K562 (cell line): ENCODE data around the gene ZC3H12A. TPM values are rescaled to one million over a fixed set of nuclear protein-coding genes. Genes with fewer than 3 reads are reported as not detected.

ENCODE experiments used
- ARID1B ChIP-seq: fragments of 450-650 bp; IDR thresholded peaks from 2 replicates; pipeline ENCODE4 v1.6.1; 2016; ENCODE audit warnings: antibody characterized with exemption, mild to moderate bottlenecking, inconsistent platforms
- ASH1L ChIP-seq: fragments of 450-650 bp; IDR thresholded peaks from 2 replicates; pipeline ENCODE4 v1.6.1; 2018; ENCODE audit warnings: borderline replicate concordance, mild to moderate bottlenecking, low read depth; ENCODE audit not compliant: partially characterized antibody
- C11orf30 ChIP-seq: fragments of 450-650 bp; IDR thresholded peaks from 2 replicates; pipeline ENCODE4 v1.6.1; 2016; ENCODE audit warnings: low read depth, mild to moderate bottlenecking
- CBFA2T2 ChIP-seq: fragments of 450-650 bp; conservative IDR thresholded peaks from 2 replicates; pipeline ENCODE4 v1.6.1; 2017; ENCODE audit warnings: mild to moderate bottlenecking
- ETV5 ChIP-seq: sonication (generic); formaldehyde crosslinking; IDR thresholded peaks from 2 replicates; pipeline ENCODE4 v1.4.0; 2020; ENCODE audit warnings: low read depth, mild to moderate bottlenecking, missing genetic modification reagents
- FOSL1 ChIP-seq: fragments of 200-800 bp; sonication (Bioruptor generic); conservative IDR thresholded peaks from 2 replicates; pipeline ENCODE4 v1.6.1; 2016; ENCODE audit warnings: missing genetic modification characterization, missing compliant biosample characterization
- GTF2A2 ChIP-seq: IDR thresholded peaks from 2 replicates; pipeline ENCODE4 v1.6.1; 2016; ENCODE audit warnings: mild to moderate bottlenecking, missing genetic modification characterization, missing compliant biosample characterization
- JUND ChIP-seq, 2 experiments: IDR thresholded peaks; 2 replicates in 1 of 2; 3 replicates in 1 of 2; pipeline ENCODE4 v1.6.1; 2011; ENCODE audit warnings: borderline replicate concordance in 2 of 2, low read depth in 2 of 2, low read length in 2 of 2, improper control_type of control experiment in 1 of 2, missing biosample characterization in 1 of 2, missing genetic modification characterization in 1 of 2, missing genetic modification reagents in 1 of 2
- MIER1 ChIP-seq: fragments of 450-650 bp; IDR thresholded peaks from 2 replicates; pipeline ENCODE4 v1.6.1; 2016; ENCODE audit warnings: antibody characterized with exemption, mild to moderate bottlenecking, low read depth
- POLR2G ChIP-seq: fragments of 200-400 bp; formaldehyde crosslinking; IDR thresholded peaks from 2 replicates; pipeline ENCODE4 v1.6.1; 2017; ENCODE audit warnings: low read depth, mild to moderate bottlenecking, antibody characterized with exemption, low read length, moderate library complexity
- PPARD ChIP-seq: fragments of 250-450 bp; sonication (Bioruptor Pico); IDR thresholded peaks from 2 replicates; pipeline ENCODE4 v1.8.0; 2022; ENCODE audit warnings: inconsistent platforms, mild to moderate bottlenecking, moderate library complexity
- RB1 ChIP-seq: fragments of 450-650 bp; IDR thresholded peaks from 2 replicates; pipeline ENCODE4 v1.6.1; 2017; ENCODE audit warnings: low read depth, mild to moderate bottlenecking
- RFX7 ChIP-seq: fragments of 250-450 bp; sonication (Bioruptor Pico); IDR thresholded peaks from 2 replicates; pipeline ENCODE4 v1.5.1; 2021; ENCODE audit warnings: mild to moderate bottlenecking
- ZNF668 ChIP-seq: fragments of 250-450 bp; sonication (Bioruptor Pico); IDR thresholded peaks from 2 replicates; pipeline ENCODE4 v1.8.0; 2022; ENCODE audit warnings: mild to moderate bottlenecking, inconsistent platforms
- polyA plus RNA-seq, 8 experiments: library from polyadenylated mRNA; depleted of rRNA in 4 of 8; stranded (reverse) in 5 of 8; unstranded in 3 of 8; fragments of >200 nt; fragmentation: Nextera tagmentation in 2 of 8; fragmentation: Illumina TruSeq in 1 of 8; extraction: Ambion mirVana in 2 of 8; extraction: Trizol in 1 of 8; gene quantifications; 2 replicates each; pipeline versions ENCODE4 v1.2.1 to v1.2.3, GENCODE V29; 2011 to 2014; ENCODE audit warnings: inconsistent platforms in 1 of 8, missing spikeins in 1 of 8
- total RNA-seq, 7 experiments: library from RNA; depleted of rRNA in 6 of 7; stranded (reverse); fragments of >200 nt in 6 of 7; fragmentation: Illumina TruSeq in 2 of 7; extraction: Trizol in 2 of 7; gene quantifications; 2 replicates each; pipeline versions ENCODE4 v1.2.1 to v1.2.3, GENCODE V29; 2011 to 2021; ENCODE audit warnings: low replicate concordance in 1 of 7
- TF ChIP-seq, protein P1 (sequence below), 2 experiments: fragments of 450-650 bp in 1 of 2; sonication (generic) in 1 of 2; formaldehyde crosslinking in 1 of 2; IDR thresholded peaks in 1 of 2; conservative IDR thresholded peaks in 1 of 2; 2 replicates each; pipeline versions ENCODE4 v1.6.1 to v1.8.1; 2016 to 2023; ENCODE audit warnings: mild to moderate bottlenecking in 2 of 2, moderate library complexity in 2 of 2, inconsistent platforms in 1 of 2, missing genetic modification reagents in 1 of 2
- TF ChIP-seq, protein P2 (sequence below): fragments of 450-650 bp; IDR thresholded peaks from 2 replicates; pipeline ENCODE4 v1.6.1; 2016; ENCODE audit warnings: borderline replicate concordance
- TF ChIP-seq, protein P3 (sequence below): fragments of 450-650 bp; formaldehyde crosslinking; IDR thresholded peaks from 2 replicates; pipeline ENCODE4 v1.4.0; 2022; ENCODE audit warnings: missing genetic modification characterization
- TF ChIP-seq, protein P4 (sequence below): IDR thresholded peaks from 3 replicates; pipeline ENCODE4 v1.6.1; 2011; ENCODE audit warnings: borderline replicate concordance, mild to moderate bottlenecking; ENCODE audit not compliant: insufficient read length, insufficient read depth

Gene ZC3H12A
- total and polyA plus RNA-seq, 9 of the 15 experiments (the other 6 are each of a cell fraction or from before 2014, with no cell fraction given), result 0.14 to 9.4 (median 6.7) TPM

DNA sequence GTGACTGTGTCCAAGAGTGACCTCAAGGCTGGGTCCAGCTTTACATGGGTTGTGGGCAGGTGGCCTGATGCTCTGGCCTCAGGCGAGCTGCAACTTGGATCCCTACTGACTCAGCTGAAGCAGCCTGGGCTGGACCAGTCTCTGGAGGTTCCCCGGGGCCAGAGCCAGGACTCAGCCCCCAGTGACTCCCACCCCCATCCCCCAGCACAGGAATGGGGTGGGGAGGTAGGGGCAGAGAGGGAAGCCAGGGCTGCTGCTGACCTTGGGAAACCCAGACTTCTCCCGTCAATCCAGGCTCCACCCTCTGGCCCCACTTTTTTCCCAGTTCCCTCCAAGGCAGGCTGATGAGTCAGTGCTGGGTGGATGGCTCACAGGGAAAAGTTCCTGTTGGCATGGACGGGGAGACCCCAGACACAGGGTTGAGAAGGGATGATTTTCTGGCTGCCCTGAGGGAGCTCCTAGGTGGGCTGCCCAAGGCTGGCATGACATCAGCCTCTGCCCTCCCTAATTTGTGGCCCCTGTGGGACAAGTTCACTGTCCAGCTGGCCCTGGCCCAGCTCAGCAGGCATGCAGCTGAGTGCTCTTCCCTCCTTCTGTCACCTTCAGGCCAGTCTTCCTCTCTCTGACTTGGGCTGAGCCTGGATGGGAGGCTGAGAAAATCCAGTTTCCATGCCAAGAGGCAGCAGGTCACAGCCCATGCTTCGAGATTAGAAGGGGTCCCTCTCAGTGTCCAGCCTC, 2.2 kb downstream of the ZC3H12A start (continued):
- TF ChIP-seq, protein P1, sequence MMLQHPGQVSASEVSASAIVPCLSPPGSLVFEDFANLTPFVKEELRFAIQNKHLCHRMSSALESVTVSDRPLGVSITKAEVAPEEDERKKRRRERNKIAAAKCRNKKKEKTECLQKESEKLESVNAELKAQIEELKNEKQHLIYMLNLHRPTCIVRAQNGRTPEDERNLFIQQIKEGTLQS (IDR thresholded peaks at IDR 0.05), result peak; percentile 80
- TF ChIP-seq, protein P1 (CRISPR knock-in tag; conservative IDR thresholded peaks at IDR 0.05), result no peak
- TF ChIP-seq, protein P2, sequence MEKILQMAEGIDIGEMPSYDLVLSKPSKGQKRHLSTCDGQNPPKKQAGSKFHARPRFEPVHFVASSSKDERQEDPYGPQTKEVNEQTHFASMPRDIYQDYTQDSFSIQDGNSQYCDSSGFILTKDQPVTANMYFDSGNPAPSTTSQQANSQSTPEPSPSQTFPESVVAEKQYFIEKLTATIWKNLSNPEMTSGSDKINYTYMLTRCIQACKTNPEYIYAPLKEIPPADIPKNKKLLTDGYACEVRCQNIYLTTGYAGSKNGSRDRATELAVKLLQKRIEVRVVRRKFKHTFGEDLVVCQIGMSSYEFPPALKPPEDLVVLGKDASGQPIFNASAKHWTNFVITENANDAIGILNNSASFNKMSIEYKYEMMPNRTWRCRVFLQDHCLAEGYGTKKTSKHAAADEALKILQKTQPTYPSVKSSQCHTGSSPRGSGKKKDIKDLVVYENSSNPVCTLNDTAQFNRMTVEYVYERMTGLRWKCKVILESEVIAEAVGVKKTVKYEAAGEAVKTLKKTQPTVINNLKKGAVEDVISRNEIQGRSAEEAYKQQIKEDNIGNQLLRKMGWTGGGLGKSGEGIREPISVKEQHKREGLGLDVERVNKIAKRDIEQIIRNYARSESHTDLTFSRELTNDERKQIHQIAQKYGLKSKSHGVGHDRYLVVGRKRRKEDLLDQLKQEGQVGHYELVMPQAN, result 0 out of 2 replicates have a peak, but pooled peaks have one; percentile 26
- TF ChIP-seq RB1 (peak; percentile 4; the same call in 1 of the 2 replicates), ASH1L (no peak), FOSL1 (tag) (peak; percentile 74), PPARD (CRISPR knock-in tag) (no peak), C11orf30 (no peak), MIER1 (no peak), ARID1B (peak; percentile 19; the same call in 1 of the 2 replicates), CBFA2T2 (no peak), GTF2A2 (tag) (no peak), ZNF668 (no peak), JUND (IDR thresholded peaks at IDR 0.05; ENCODE audit: borderline replicate concordance, low read depth, low read length) (peak; percentile 52; the same call in 1 of the 2 replicates), JUND (tag; IDR thresholded peaks at IDR 0.05; ENCODE audit: borderline replicate concordance, low read depth, low read length) (peak; percentile 44; the same call in 1 of the 3 replicates), ETV5 (CRISPR knock-in tag) (peak; percentile 11; the same call in 1 of the 2 replicates), POLR2G (0 out of 2 replicates have a peak, but pooled peaks have one; percentile 31), RFX7 (CRISPR knock-in tag) (no peak)
- TF ChIP-seq, protein P3, sequence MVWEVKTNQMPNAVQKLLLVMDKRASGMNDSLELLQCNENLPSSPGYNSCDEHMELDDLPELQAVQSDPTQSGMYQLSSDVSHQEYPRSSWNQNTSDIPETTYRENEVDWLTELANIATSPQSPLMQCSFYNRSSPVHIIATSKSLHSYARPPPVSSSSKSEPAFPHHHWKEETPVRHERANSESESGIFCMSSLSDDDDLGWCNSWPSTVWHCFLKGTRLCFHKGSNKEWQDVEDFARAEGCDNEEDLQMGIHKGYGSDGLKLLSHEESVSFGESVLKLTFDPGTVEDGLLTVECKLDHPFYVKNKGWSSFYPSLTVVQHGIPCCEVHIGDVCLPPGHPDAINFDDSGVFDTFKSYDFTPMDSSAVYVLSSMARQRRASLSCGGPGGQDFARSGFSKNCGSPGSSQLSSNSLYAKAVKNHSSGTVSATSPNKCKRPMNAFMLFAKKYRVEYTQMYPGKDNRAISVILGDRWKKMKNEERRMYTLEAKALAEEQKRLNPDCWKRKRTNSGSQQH (CRISPR knock-in tag), result no peak
- TF ChIP-seq, protein P4, sequence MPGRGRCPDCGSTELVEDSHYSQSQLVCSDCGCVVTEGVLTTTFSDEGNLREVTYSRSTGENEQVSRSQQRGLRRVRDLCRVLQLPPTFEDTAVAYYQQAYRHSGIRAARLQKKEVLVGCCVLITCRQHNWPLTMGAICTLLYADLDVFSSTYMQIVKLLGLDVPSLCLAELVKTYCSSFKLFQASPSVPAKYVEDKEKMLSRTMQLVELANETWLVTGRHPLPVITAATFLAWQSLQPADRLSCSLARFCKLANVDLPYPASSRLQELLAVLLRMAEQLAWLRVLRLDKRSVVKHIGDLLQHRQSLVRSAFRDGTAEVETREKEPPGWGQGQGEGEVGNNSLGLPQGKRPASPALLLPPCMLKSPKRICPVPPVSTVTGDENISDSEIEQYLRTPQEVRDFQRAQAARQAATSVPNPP, result no peak
